ENCODE data around the gene CHRM5. TPM values are rescaled to one million over a fixed set of nuclear protein-coding genes. Genes with fewer than 3 reads are reported as not detected.

The CHRM5 gene, protein sequence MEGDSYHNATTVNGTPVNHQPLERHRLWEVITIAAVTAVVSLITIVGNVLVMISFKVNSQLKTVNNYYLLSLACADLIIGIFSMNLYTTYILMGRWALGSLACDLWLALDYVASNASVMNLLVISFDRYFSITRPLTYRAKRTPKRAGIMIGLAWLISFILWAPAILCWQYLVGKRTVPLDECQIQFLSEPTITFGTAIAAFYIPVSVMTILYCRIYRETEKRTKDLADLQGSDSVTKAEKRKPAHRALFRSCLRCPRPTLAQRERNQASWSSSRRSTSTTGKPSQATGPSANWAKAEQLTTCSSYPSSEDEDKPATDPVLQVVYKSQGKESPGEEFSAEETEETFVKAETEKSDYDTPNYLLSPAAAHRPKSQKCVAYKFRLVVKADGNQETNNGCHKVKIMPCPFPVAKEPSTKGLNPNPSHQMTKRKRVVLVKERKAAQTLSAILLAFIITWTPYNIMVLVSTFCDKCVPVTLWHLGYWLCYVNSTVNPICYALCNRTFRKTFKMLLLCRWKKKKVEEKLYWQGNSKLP
- polyA plus RNA-seq (2012; ENCODE audit: insufficient read depth, insufficient read length), result not detected

DNA sequence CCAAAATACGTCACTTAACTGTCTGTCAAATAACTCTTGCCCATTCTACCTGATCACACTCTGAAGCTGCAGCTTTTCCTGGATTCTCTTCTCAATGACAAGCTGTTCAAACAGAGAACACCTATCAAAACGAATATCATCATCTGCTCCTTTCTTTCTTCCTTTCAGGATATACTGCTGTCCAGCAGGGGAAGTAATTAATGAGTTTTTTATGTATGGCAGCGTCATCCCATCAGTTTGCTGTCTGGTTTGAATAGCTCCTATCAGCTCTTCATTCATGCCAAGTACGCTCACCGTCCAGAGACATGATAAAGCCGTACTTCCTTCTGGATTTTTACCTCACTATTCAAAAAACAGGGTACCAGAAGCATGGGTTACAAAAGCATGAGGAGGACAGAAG, at the start of gene CHRM5:
CHRM5 (plus strand) TSS at position 274 of the 400 bp plus-strand sequence. CDS start 94,221 bp downstream, outside the sequence.
- DNase-seq (ENCODE audit: low read depth, low spot score), result no peak
- no peak within 1 kb of the TSS for H3K4me3 ChIP-seq (ENCODE audit: low read length)

DNA sequence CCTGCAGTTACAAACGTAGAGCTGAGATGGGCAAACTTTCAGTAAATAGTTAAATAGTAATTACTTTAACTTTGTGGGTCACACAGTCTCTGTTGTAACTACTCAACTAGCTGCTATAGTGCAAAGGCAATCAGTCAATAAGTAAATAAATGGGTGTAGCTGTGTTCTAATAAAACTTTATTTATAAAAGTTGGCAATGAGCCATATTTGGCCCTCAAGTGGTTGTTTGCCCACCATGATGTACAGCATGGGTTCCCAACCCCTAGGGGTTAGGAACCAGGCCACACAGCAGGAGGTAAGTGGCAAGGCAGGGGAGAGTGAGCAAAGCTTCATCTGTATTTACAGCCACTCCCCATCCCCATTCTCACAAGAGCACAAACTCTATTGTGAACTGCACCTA, 44.9 kb upstream of the CHRM5 start:
- no peak overlapping the region for H3K4me3 ChIP-seq (ENCODE audit: low read length)
- no peak for DNase-seq (ENCODE audit: low read depth, low spot score)

DNA sequence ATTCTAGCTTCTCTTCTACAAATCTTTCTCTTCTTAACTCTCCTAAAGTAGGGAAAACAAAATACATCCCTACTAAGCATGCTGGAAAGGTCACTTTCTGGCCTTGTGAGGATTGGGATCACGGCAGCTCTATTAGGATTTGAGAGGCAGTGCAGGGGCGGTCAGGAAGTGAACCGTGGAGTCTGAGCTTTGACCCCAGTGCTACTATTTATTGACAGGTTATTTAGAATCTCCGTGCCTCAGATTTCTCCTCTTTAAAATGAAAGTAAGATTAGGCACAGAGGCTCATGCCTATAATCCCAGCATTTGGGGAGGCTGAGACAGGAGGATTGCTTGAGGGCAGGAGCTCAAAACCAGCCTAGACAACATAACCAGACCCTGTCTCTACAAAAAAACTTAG, 42.0 kb upstream of the CHRM5 start:
- no peak for DNase-seq (ENCODE audit: low read depth, low spot score)
- no peak overlapping the region for H3K4me3 ChIP-seq (ENCODE audit: low read length)

DNA sequence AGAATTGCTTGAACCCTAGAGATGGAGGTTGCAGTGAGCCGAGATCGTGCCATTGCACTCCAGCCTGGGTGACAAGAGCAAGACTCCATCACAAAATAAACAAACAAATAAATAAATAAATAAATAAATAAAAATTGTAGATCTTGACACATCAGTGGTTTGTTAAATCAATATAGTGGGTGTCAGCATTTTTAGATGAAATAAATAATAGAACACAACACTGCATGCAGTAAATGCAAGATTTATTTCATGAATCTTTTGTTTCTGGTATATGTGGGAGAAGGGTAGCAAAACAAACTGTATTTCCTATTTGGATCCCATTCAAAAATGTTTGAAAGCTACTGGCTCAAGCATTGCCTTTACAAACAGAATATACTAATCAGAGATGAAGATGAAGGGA, 35.6 kb upstream of the CHRM5 start:
- no peak for DNase-seq (ENCODE audit: low read depth, low spot score)
- H3K4me3 ChIP-seq (ENCODE audit: low read length), result no peak overlapping the region

DNA sequence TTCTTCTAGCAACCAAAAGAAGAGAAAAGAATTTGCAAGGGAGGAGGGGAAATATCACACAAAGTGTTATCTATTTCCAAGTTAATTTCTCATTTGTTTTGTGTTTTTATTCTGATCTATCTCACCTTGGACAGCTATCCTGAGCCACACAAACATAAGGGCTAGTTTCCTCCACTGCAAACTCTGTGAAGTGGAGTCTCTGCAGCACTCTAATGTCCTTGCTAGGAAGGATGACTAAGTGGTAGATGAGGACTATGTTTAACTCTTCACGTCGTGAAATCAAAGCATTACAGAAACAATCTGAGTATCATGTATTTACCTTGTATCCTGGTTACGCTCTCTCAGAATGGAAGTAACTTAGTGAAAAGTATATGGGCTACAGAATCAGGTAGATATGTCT, 33.9 kb upstream of the CHRM5 start:
- no peak overlapping the region for H3K4me3 ChIP-seq (ENCODE audit: low read length)
- no peak for DNase-seq (ENCODE audit: low read depth, low spot score)

DNA sequence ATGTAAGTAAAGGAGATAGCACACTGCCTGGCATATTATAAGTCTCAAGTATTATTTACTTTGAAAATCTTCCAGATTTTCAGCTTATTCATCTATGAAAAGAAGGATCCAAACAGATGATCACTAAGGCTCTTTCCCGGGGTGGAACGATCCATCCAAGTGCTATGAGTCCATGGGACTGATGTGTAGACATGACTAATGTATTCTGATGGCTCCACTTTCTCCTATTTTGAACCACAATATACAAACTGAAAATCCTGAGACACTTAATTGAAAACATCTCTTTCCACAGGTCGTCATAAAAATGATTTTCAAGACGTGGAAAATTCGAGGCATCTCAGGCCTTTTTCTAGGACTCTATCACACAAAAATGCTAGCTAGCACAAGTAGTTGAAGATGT, 33.4 kb upstream of the CHRM5 start:
- DNase-seq (ENCODE audit: low read depth, low spot score), result no peak

DNA sequence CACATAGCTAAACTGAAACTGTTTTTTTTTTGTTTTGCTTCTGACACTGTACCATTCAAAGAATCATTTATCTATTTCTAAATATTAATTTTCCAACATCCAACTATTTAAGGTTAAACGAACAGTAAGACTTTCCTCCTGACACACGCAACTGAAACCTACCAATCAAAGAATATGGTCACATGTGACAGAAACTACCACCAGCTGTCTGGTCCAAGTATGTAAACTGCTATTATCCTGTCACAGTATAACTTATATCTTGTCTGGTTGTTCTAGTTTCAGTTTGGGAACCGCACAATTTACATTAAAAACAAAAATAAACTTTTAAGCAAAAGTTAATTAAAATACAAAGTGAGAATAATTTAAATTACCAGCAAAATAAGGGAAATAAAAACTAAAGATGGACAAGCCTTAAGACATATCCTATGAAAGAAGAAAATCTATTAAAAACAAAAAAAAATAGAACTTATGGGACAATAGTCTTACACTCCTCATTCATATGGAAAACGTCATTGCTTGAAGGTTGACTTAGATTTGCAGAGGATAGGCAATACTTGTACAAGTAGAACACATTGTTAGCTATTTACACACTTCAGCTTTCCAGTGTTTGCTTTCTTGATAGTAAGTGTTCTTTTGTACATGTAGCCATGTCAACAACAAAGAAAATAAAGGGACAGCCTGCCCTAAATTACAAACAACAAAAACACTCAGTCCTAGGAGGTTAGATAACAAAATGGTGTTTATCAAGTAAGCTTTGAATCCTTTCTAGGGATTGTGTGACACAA, 26.8 kb upstream of the CHRM5 start:
- H3K4me3 ChIP-seq (ENCODE audit: low read length), result no peak overlapping the region
- DNase-seq (ENCODE audit: low read depth, low spot score), result no peak

More for the DNA sequence above, 33.4 kb upstream of the CHRM5 start:
- no peak overlapping the region for H3K4me3 ChIP-seq (ENCODE audit: low read length)

DNA sequence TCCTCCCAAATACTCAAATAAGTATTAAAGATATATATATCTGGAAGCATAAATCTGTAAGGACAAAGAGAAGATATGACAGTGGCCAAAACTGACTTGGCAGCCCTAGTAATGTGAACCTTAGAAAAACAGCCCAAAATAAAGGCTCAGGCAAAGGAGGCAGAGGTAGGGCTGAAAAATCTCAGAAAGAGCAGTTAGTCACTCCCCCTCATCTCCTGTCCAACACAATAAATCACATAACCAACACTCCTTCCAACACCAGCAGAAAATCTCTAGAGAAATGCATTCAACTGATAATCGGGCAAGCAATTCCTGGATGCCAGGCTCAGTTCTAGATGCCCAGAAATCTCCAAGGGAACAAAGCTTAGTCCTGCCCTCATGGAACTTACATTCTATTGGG, 22.1 kb upstream of the CHRM5 start:
- no peak overlapping the region for H3K4me3 ChIP-seq (ENCODE audit: low read length)
- DNase-seq (ENCODE audit: low read depth, low spot score), result no peak

DNA sequence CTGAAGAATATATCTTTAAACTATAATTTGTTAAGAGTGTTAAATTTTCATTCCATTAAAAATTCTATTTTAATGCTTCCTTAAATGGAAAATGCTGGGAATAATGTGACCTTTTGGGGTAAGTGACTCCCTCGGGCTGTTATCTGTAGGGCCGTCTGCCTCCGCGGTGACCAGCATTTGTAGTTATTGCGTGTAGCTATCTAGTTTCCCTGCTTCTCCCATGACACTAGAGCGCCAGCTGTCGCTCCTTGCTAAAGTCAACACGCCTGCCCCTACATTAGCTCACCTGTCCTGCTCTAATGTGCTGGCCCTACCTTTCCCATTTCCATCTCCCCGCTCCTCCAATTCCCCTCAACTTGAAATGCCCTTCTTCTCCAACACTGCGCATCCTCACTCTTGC, 12.4 kb upstream of the CHRM5 start:
- DNase-seq (ENCODE audit: low read depth, low spot score), result no peak
- no peak overlapping the region for H3K4me3 ChIP-seq (ENCODE audit: low read length)

DNA sequence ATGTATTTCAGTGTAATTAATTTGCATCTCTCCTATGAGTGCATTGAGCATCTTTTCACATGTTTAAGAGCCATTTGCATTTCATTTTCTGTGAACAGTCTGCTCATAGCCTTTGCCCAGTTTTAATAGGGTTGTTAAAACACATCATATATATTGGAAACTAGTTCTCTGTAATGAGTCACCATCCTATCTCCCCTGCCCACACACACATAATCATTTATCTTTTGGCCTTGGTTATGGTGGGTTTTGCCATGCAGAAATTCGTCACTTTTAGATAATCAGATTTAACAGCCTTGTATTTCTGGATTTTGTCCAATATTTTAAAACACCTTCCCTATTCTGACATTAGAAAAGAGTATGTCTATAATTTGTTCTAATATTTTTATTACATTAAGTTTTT, 11.9 kb upstream of the CHRM5 start:
- DNase-seq (ENCODE audit: low read depth, low spot score), result no peak
- H3K4me3 ChIP-seq (ENCODE audit: low read length), result no peak overlapping the region

DNA sequence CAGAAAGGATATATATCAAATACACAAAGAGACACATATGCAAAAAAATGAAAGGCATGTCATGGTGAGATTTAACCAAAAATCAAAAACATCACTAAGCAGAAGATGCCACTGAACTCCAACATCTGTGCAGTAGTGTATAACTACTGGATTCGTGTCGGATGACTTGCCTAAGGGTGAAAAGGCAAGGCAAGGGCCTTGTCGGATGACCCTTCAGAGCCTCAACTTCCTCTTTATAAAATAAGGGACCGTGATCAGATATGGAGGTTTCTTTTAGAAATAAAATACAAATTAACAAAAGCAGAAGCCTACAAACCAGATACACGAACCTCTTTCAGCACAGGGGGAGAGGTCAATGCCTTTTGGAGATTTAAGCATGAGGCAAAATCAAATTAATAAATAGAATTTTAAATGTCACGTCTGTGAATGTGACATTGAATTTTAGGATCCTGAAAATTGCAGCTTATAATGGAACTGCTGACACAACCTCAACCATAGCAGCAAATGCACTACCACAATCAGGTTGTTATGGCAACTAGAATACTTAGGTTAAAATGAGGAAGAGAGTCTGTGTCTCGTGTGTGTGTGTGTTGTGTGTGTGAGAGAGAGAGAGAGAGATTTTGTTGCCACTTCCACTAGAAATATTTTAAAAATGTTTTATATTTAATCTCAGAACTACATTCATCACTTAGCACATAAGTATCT, 8.3 kb upstream of the CHRM5 start:
- DNase-seq (ENCODE audit: low read depth, low spot score), result no peak
- no peak overlapping the region for H3K4me3 ChIP-seq (ENCODE audit: low read length)

DNA sequence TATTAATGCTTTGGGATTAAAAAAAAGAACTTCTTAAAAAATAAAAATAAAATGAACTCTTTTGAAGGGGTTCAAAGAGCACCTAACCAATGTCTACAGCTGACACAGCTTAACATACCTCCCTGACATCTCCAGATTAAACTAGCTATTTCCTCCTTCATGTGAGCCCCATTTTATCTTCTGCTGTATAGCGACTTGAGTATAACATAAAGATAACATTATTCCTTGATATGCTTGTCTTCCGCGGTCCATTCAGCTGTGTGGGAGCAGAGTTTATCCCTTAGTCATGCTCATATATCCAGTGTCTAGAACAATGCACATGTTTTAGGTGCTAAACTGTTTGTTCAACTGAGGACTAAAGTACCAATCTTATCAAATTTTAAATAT, 7.8 kb upstream of the CHRM5 start:
- DNase-seq (ENCODE audit: low read depth, low spot score), result no peak
- H3K4me3 ChIP-seq (ENCODE audit: low read length), result no peak overlapping the region

DNA sequence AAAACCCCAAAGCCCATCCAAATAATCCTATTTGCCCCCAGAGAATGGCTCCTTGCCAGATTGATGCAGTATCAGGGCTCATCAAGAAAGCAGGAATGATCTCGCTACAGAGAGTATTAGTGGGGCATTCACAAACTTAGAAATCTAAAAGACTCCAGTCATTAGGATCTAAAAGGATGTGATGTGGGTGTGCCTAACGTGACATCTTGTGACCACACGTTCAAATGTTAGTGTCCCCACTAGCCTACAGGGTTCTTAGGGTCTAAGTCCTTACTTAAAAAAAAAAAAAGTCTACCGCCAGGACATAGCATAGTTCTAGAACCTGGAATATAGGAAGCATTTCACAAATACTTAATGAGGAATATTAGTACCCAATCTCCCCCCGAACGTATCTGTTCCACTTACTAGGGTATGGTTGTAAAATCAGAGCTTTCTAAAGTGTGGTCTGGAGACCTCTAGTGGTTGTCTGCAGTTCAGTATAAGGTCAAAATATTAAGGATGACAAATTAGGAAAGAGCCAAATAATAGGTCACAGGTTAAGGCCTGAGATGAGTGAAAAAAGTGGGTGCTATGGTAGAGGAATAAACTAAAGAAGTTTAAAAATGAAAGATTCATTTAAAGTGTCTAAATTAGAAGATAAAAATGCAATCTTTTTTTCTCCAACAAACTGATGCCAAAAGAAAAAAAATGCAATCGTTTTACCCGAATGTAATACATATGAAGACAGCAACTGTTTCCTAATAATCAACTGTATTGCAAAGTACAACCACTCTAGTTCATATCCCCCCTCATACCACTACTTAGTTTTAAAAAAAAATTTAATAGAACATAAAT, 4.2 kb upstream of the CHRM5 start:
- peak; percentile 16 for DNase-seq (ENCODE audit: low read depth, low spot score)
- H3K4me3 ChIP-seq (ENCODE audit: low read length), result no peak overlapping the region

DNA sequence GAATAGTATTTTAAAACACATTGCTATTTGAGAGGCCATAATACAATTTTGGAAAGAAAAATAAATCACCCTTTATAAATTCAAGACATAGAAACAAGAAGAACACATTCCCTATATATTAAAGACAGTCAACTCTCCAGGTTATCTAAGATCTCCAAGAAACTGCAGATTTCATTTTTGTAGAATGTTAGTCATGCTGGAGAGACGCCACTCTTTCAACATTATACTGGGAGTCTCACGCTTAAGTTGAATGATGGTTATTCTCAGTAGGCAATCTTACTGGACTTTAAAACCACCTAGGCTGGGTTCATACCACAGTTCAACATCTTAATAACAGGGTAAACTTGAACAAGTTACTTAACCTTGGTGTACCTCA, 3.6 kb upstream of the CHRM5 start:
- DNase-seq (ENCODE audit: low read depth, low spot score), result no peak

DNA sequence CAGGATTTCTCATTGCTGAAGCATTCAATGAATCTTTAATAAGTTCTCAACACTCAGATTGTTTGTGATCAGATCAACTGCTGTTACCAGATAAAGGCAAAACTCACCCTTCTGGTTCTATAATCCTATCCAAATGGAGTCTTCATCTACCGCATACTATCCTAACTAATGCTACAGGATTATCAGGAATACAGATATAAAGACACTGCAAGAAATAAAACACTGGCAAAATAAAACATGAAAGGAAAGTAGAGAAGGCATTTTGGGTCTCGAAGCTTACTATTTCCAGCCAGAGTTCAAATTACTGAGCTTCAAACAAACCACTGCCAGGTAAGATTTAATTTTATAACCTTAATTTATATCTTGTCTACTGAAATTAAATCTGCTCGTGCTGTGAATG, 524 bp downstream of the CHRM5 start:
- H3K4me3 ChIP-seq (ENCODE audit: low read length), result no peak overlapping the region
- DNase-seq (ENCODE audit: low read depth, low spot score), result no peak

More for the DNA sequence above, 3.6 kb upstream of the CHRM5 start:
- H3K4me3 ChIP-seq (ENCODE audit: low read length), result no peak overlapping the region

DNA sequence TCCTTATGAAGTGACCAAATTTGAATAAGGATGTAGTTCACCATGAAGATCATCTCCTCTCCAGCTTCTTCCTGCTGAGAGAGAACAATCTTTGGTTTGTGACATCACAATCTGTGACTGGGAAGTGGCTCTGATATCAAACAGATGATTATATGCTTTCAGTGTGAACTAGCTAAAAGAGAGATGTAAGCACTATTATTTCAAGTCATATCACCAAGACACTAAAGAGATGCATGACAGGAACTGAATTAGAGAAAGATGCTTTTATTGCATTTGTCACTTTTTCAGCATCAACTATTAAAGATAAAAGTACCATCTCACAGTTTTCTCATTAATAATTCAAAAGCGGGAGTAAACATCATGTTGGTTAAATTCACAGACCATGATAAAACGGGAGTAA, 3.5 kb downstream of the CHRM5 start:
- no peak for DNase-seq (ENCODE audit: low read depth, low spot score)
- H3K4me3 ChIP-seq (ENCODE audit: low read length), result no peak overlapping the region

DNA sequence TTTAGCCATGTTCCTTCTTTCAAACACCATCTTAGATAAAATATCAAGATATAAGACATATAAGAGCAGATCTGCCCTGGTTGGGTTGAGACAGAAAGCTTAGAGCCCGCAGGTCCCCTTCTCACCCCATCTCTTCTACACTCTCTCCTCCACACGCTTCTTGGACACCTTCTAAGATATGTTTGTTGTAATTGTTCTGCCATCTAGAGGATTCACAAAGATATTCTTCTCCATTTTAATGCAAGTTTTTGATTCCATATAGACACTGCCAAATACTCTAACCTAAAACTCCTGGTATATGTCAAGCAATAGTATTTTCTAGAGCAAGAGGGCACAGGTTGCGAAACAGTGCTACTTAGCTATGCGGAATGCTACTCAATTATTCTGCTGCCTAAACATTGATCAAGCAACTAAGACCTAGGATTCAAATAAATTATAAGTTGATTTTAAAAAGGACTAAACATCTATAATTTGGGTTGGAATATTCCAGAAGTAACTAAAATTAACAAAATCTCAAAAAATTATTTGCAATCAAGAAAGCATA, 6.8 kb downstream of the CHRM5 start:
- no peak overlapping the region for H3K4me3 ChIP-seq (ENCODE audit: low read length)
- no peak for DNase-seq (ENCODE audit: low read depth, low spot score)

DNA sequence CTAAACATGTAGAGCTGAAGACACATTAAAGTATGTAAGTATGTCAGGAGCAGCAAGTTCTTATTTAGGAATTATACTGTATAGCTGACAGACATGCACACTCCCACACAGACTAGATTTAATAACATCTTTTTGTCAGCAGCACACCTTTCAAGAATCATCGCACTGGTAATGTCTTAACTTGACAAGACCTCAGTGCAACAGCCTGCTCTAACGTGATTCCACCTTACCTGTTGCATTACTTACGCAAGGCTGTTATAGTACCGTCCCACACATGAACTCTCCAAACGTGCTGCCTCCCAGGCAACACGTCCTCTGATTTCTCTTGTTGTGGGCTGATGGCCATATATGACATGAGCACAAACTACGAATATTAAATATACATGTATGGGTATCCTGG, 11.9 kb downstream of the CHRM5 start:
- H3K4me3 ChIP-seq (ENCODE audit: low read length), result no peak overlapping the region
- DNase-seq (ENCODE audit: low read depth, low spot score), result no peak

DNA sequence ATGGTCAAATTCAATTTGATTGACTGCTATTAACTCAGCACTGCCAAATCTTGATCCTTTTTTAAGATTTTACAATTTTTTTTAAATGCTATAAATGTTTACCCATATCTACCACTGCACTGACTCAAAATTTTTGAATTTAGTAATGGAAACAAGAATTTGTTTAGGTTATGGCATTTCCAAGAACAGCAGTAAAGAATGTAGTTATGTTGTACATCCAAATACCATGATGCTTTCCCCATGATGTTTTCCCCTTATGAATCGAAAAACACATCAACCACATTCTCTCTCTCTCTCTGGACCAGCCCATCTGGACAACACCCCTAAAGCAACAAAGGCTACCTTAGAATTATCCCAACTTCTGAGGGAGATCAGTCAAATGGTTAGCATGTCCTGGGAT, 14.2 kb downstream of the CHRM5 start:
- DNase-seq (ENCODE audit: low read depth, low spot score), result no peak
- no peak overlapping the region for H3K4me3 ChIP-seq (ENCODE audit: low read length)
